A375 (cell line): ENCODE data around the gene SOCS2. TPM values are rescaled to one million over a fixed set of nuclear protein-coding genes. Genes with fewer than 3 reads are reported as not detected.

Source experiments
- total RNA-seq: library from RNA; depleted of rRNA; stranded (reverse); fragments of >200 nt; shearing (Covaris generic); gene quantifications from 2 replicates; pipeline ENCODE4 v1.2.3, GENCODE V29; 2014; rRNA removed

Gene SOCS2, protein sequence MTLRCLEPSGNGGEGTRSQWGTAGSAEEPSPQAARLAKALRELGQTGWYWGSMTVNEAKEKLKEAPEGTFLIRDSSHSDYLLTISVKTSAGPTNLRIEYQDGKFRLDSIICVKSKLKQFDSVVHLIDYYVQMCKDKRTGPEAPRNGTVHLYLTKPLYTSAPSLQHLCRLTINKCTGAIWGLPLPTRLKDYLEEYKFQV
- total RNA-seq = 19.3 and 30.7 TPM in 2 replicates

DNA sequence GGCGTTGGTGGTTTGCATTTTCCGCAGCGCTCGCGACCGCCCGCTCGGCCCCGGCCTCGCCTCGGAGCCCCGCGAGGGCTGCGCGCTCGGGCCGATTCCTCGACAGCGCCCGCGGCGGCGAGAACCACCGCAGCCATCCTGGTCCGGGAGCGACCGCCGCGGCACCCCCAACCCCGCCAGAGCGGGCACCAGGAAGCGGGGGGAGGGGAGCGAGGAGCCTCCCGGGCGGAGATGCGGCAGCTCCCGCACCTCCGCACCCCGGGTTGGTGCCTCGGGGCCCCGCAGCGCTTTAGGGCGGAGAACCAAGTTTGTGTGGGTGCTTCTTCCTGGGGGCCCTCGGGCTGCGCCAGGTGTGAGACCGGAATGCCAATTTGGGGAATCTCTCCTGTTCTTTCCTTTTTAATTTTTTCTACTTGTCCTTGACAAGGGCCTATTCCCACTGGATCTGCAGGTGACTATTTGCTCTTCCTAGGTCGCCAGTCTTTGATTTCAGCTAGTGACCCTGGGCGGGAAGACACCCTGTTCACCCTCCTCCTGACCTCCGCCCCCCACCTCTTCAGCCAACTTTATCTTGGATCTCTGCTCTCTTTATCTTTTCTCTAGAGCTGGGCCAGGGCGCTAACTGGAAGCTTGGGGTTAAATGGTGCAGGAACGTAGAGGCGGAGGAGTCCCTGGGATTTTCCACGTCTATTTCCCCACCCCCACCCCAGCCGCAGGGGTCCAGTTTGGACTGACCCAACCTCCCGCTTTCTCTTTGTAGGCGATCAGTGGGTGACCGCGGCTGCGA, at the start of gene SOCS2:
SOCS2 (plus strand) TSS at position 751 of the 787 bp plus-strand sequence. CDS start 223 bp downstream, outside the sequence.

Other genes with a start within 250 kb of the SOCS2 start
- 35.5 and 40.6 TPM in 2 replicates for gene NUDT4, start 194.8 kb upstream of the SOCS2 start, total RNA-seq
- gene UBE2N, start 130.7 kb upstream of the SOCS2 start, total RNA-seq = 178 and 192 TPM in 2 replicates
- gene MRPL42, start 105.2 kb upstream of the SOCS2 start, total RNA-seq = 72.2 and 79.1 TPM in 2 replicates
- gene CRADD, start 104.7 kb downstream of the SOCS2 start, total RNA-seq = 19.1 and 25.3 TPM in 2 replicates